Measurements from ENCODE around the gene COL6A2.

COL6A2 gene

DNA sequence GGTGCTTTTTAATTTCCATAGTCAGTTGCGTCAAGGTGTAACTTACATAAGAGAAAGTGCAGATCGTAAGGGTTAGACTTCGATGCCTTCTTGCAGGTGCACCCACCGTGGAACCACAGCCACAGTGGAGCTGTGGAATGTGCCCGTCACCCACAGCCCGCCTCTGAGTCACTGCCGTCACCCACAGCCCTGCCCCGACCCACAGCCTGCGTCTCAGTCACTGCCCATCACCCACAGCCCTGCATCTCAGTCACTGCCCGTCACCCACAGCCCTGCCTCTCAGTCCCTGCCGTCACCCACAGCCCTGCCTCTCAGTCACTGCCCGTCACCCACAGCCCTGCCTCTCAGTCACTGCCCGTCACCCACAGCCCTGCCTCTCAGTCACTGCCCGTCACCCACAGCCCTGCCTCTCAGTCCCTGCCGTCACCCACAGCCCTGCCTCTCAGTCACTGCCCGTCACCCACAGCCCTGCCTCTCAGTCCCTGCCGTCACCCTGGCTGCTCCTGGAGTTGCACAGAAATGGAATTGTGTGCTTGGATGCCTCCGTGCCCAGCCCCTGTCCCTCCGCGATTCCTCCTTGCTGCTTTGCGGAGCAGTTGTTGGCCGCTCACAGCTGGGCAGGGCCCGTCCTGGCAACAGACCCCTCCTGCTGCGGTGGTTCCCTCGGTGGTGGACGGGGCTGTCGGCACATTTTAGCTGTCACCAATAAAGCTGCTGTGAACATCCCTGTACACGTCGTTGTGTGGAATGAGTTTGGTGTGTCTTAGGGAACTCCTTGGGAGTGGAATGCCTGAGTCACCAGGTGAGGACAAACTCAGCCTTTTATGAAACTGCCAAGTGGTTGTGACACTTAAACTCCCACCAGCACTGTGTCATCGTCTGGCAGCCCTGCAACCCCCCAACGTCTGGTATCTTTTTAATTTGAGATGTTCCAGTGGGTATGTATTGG is 44.9 kb upstream of the COL6A2 start:
- Histone ChIP-seq H3K4me3 (ENCODE audit: insufficient read depth in 1 of 2, low read depth in 1 of 2, low read length in 2 of 2) (peak overlapping the region in 1 of 2 experiments; percentile 12), H3K18ac (ENCODE audit: low read depth in 1 of 2, low read length in 2 of 2) (peak overlapping the region; percentile 85 to 88), H3K9me3 (ENCODE audit: control insufficient read depth, low read length) (no peaks in the 10 kb centered on the region), H3K27ac (ENCODE audit: low read length, poor library complexity, severe bottlenecking) (no peak overlapping the region), H3K4me2 (ENCODE audit: low read length, poor library complexity, severe bottlenecking) (no peak overlapping the region), H3K23ac (ENCODE audit: low read length in 2 of 2) (no peak overlapping the region), H4K91ac (ENCODE audit: low read length) (peak overlapping the region; percentile 93), H3K9ac (ENCODE audit: low read length) (peak overlapping the region; percentile 48), H3K79me1 (replicated peaks; ENCODE audit: low read length, poor library complexity, severe bottlenecking) (no peaks in the 10 kb centered on the region), H2AFZ (ENCODE audit: low read depth, low read length) (no peak overlapping the region), H4K8ac (ENCODE audit: low read length) (peak overlapping the region; percentile 92), H3K14ac (ENCODE audit: low read length in 2 of 2) (peak overlapping the region in 1 of 2 experiments; percentile 5), H3K4me1 (ENCODE audit: control insufficient read depth, insufficient read depth, low read depth, low read length) (peaks cover 40% of the 10 kb centered on the region), H3K27me3 (ENCODE audit: control insufficient read depth in 1 of 2, insufficient read depth in 1 of 2, low read length in 2 of 2) (no peaks in the 10 kb centered on the region), H3K36me3 (ENCODE audit: control insufficient read depth in 1 of 2, insufficient read depth in 2 of 2, low read depth in 1 of 2, low read length in 2 of 2) (peaks cover 0 to 4% of the 10 kb centered on the region in 2 experiments), H2BK5ac (ENCODE audit: low read depth, low read length, poor library complexity, severe bottlenecking) (no peak overlapping the region), H2AK5ac (ENCODE audit: low read length, severe bottlenecking) (peak overlapping the region; percentile 13), H2BK120ac (ENCODE audit: low read depth, low read length) (no peak overlapping the region), H2BK12ac (ENCODE audit: low read length in 2 of 2) (peak overlapping the region; percentile 95 to 97), H3K4ac (ENCODE audit: low read depth in 1 of 2, low read length in 2 of 2) (peak overlapping the region; percentile 46 to 79), H2BK15ac (ENCODE audit: low read depth, poor library complexity, severe bottlenecking) (no peak overlapping the region)
- WGBS: 86% methylated on average over 29 of the region's 31 CpGs
- peak; percentile 86 for DNase-seq

DNA sequence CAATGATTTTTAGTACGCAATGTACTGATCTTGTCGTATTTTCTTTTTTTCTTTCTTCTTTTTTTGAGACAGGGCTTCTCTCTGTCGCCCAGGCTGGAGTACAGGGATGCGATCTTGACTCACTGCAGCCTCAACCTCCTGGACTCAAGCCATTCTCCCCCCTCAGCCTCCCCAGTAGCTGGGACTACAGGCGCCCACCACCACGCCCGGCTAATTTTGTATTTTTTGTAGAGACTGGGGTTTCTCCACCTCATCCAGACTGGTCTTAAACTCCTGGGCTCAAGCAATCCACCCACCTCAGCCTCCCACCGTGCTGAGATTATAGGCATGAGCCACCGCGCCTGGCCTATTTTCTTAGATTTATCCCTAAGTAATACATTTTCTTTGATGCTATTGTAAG is 43.9 kb upstream of the COL6A2 start:
- Histone ChIP-seq H3K23ac (ENCODE audit: low read length in 2 of 2) (no peak overlapping the region), H3K4ac (ENCODE audit: low read depth in 1 of 2, low read length in 2 of 2) (no peak overlapping the region), H3K27me3 (ENCODE audit: control insufficient read depth in 1 of 2, insufficient read depth in 1 of 2, low read length in 2 of 2) (no peaks in the 10 kb centered on the region), H3K4me2 (ENCODE audit: low read length, poor library complexity, severe bottlenecking) (no peak overlapping the region), H3K27ac (ENCODE audit: low read length, poor library complexity, severe bottlenecking) (no peak overlapping the region), H3K36me3 (ENCODE audit: control insufficient read depth in 1 of 2, insufficient read depth in 2 of 2, low read depth in 1 of 2, low read length in 2 of 2) (peaks cover 0 to 8% of the 10 kb centered on the region in 2 experiments), H3K4me1 (ENCODE audit: control insufficient read depth, insufficient read depth, low read depth, low read length) (peaks cover 38% of the 10 kb centered on the region), H3K9ac (ENCODE audit: low read length) (peak overlapping the region; percentile 48), H4K91ac (ENCODE audit: low read length) (no peak overlapping the region), H2BK12ac (ENCODE audit: low read length in 2 of 2) (no peak overlapping the region), H3K14ac (ENCODE audit: low read length in 2 of 2) (no peak overlapping the region), H2BK5ac (ENCODE audit: low read depth, low read length, poor library complexity, severe bottlenecking) (no peak overlapping the region), H2AK5ac (ENCODE audit: low read length, severe bottlenecking) (no peak overlapping the region), H3K79me1 (replicated peaks; ENCODE audit: low read length, poor library complexity, severe bottlenecking) (no peaks in the 10 kb centered on the region), H2BK120ac (ENCODE audit: low read depth, low read length) (peak overlapping the region; percentile 65), H4K8ac (ENCODE audit: low read length) (no peak overlapping the region), H3K18ac (ENCODE audit: low read depth in 1 of 2, low read length in 2 of 2) (no peak overlapping the region), H3K4me3 (ENCODE audit: insufficient read depth in 1 of 2, low read depth in 1 of 2, low read length in 2 of 2) (no peak overlapping the region), H3K9me3 (ENCODE audit: control insufficient read depth, low read length) (no peaks in the 10 kb centered on the region), H2AFZ (ENCODE audit: low read depth, low read length) (no peak overlapping the region), H2BK15ac (ENCODE audit: low read depth, poor library complexity, severe bottlenecking) (no peak overlapping the region)
- 96% methylated on average over 4 of the region's 10 CpGs for WGBS
- no peak for DNase-seq

DNA sequence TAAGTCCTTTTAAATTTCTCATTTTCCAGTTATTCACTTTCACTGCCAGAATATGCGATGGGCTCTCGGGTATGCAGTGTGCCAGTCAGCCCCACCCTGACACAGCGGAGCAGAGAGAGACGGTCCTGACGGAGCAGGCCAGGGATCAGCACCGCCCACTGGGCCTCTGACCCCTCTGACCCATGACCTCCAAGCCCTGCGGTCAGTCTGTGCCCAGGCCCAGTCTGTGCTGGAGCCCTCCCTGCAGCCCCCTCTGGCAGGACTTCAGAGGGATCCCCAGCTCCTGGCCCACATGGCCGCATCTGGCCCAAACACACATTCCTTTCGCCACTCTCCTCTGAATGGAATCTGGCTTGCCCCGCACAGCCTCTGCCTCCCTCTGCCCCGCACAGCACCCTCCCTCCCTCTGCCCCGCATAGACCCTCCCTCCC is 43.4 kb upstream of the COL6A2 start:
- 66% methylated on average over 12 of the region's 12 CpGs for WGBS
- H3K23ac ChIP-seq (ENCODE audit: low read length in 2 of 2): no peak overlapping the region
- no peaks in the 10 kb centered on the region for H3K79me1 ChIP-seq (replicated peaks; ENCODE audit: low read length, poor library complexity, severe bottlenecking)
- no peak overlapping the region for H3K4me2 ChIP-seq (ENCODE audit: low read length, poor library complexity, severe bottlenecking)
- peak overlapping the region; percentile 39 for H2BK15ac ChIP-seq (ENCODE audit: low read depth, poor library complexity, severe bottlenecking)
- no peak overlapping the region for H2BK5ac ChIP-seq (ENCODE audit: low read depth, low read length, poor library complexity, severe bottlenecking)
- no peaks in the 10 kb centered on the region for H3K27me3 ChIP-seq (ENCODE audit: control insufficient read depth in 1 of 2, insufficient read depth in 1 of 2, low read length in 2 of 2)
- H4K91ac ChIP-seq (ENCODE audit: low read length): peak overlapping the region; percentile 79
- H3K14ac ChIP-seq (ENCODE audit: low read length in 2 of 2): no peak overlapping the region
- H3K4me3 ChIP-seq (ENCODE audit: insufficient read depth in 1 of 2, low read depth in 1 of 2, low read length in 2 of 2): no peak overlapping the region
- peaks cover 34% of the 10 kb centered on the region for H3K4me1 ChIP-seq (ENCODE audit: control insufficient read depth, insufficient read depth, low read depth, low read length)
- peak overlapping the region in 1 of 2 experiments; percentile 92 for H2BK12ac ChIP-seq (ENCODE audit: low read length in 2 of 2)
- H3K4ac ChIP-seq (ENCODE audit: low read depth in 1 of 2, low read length in 2 of 2): peak overlapping the region; percentile 29 to 54
- peak overlapping the region; percentile 54 for H4K8ac ChIP-seq (ENCODE audit: low read length)
- no peaks in the 10 kb centered on the region for H3K9me3 ChIP-seq (ENCODE audit: control insufficient read depth, low read length)
- peak overlapping the region; percentile 68 for H2BK120ac ChIP-seq (ENCODE audit: low read depth, low read length)
- no peak overlapping the region for H3K27ac ChIP-seq (ENCODE audit: low read length, poor library complexity, severe bottlenecking)
- peak overlapping the region; percentile 9 to 23 for H3K18ac ChIP-seq (ENCODE audit: low read depth in 1 of 2, low read length in 2 of 2)
- peak overlapping the region; percentile 48 for H3K9ac ChIP-seq (ENCODE audit: low read length)
- DNase-seq: no peak
- H3K36me3 ChIP-seq (ENCODE audit: control insufficient read depth in 1 of 2, insufficient read depth in 2 of 2, low read depth in 1 of 2, low read length in 2 of 2): peaks cover 0 to 8% of the 10 kb centered on the region in 2 experiments
- no peak overlapping the region for H2AK5ac ChIP-seq (ENCODE audit: low read length, severe bottlenecking)
- H2AFZ ChIP-seq (ENCODE audit: low read depth, low read length): no peak overlapping the region

GRCh38 chr21:46055863-46056281 is 42.0 kb upstream of the COL6A2 start:
- no peak overlapping the region for H3K23ac ChIP-seq (ENCODE audit: low read length in 2 of 2)
- peak overlapping the region; percentile 5 to 85 for H3K4ac ChIP-seq (ENCODE audit: low read depth in 1 of 2, low read length in 2 of 2)
- H3K27me3 ChIP-seq (ENCODE audit: control insufficient read depth in 1 of 2, insufficient read depth in 1 of 2, low read length in 2 of 2): no peaks in the 10 kb centered on the region
- H2BK5ac ChIP-seq (ENCODE audit: low read depth, low read length, poor library complexity, severe bottlenecking): no peak overlapping the region
- H3K9ac ChIP-seq (ENCODE audit: low read length): peak overlapping the region; percentile 93
- no peak for DNase-seq
- peak overlapping the region; percentile 81 for H4K8ac ChIP-seq (ENCODE audit: low read length)
- H3K79me1 ChIP-seq (replicated peaks; ENCODE audit: low read length, poor library complexity, severe bottlenecking): no peaks in the 10 kb centered on the region
- peak overlapping the region; percentile 64 for H2BK15ac ChIP-seq (ENCODE audit: low read depth, poor library complexity, severe bottlenecking)
- peak overlapping the region; percentile 59 for H4K91ac ChIP-seq (ENCODE audit: low read length)
- H3K4me1 ChIP-seq (ENCODE audit: control insufficient read depth, insufficient read depth, low read depth, low read length): peaks cover 32% of the 10 kb centered on the region
- no peak overlapping the region for H3K27ac ChIP-seq (ENCODE audit: low read length, poor library complexity, severe bottlenecking)
- H3K4me3 ChIP-seq (ENCODE audit: insufficient read depth in 1 of 2, low read depth in 1 of 2, low read length in 2 of 2): peak overlapping the region in 1 of 2 experiments; percentile 57
- H3K9me3 ChIP-seq (ENCODE audit: control insufficient read depth, low read length): no peaks in the 10 kb centered on the region
- peak overlapping the region; percentile 25 to 84 for H3K18ac ChIP-seq (ENCODE audit: low read depth in 1 of 2, low read length in 2 of 2)
- H2BK120ac ChIP-seq (ENCODE audit: low read depth, low read length): peak overlapping the region; percentile 5
- H2AFZ ChIP-seq (ENCODE audit: low read depth, low read length): no peak overlapping the region
- H2BK12ac ChIP-seq (ENCODE audit: low read length in 2 of 2): peak overlapping the region; percentile 90 to 91
- peak overlapping the region in 1 of 2 experiments; percentile 68 for H3K14ac ChIP-seq (ENCODE audit: low read length in 2 of 2)
- peaks cover 0 to 8% of the 10 kb centered on the region in 2 experiments for H3K36me3 ChIP-seq (ENCODE audit: control insufficient read depth in 1 of 2, insufficient read depth in 2 of 2, low read depth in 1 of 2, low read length in 2 of 2)
- H2AK5ac ChIP-seq (ENCODE audit: low read length, severe bottlenecking): no peak overlapping the region
- no peak overlapping the region for H3K4me2 ChIP-seq (ENCODE audit: low read length, poor library complexity, severe bottlenecking)
- 87% methylated on average over 23 of the region's 23 CpGs for WGBS

All from mesenchymal stem cell (in vitro differentiated cells and primary cell).